ENCODE data around the gene IDH1. TPM values are rescaled to one million over a fixed set of nuclear protein-coding genes. Genes with fewer than 3 reads are reported as not detected.
A peak's percentile ranks its signal among the peaks of the same experiment; 100 is the strongest.
"Not testable (repeated sequence)": the region's sequence is repeated elsewhere in the genome, so short reads cannot be mapped to it uniquely, and the experiment has no call there.

Gene IDH1
- total RNA-seq, 1 donor = 18.6 TPM

- DNase-seq (ENCODE audit: low read depth in 2 of 3, low spot score in 2 of 3) = no peak
Observed at GRCh38 chr2:208224802-208225201, 30.1 kb downstream of the IDH1 start.

- DNase-seq (ENCODE audit: low read depth in 2 of 3, low spot score in 2 of 3) = no peak
Observed at GRCh38 chr2:208222351-208222750, 32.5 kb downstream of the IDH1 start.

DNA sequence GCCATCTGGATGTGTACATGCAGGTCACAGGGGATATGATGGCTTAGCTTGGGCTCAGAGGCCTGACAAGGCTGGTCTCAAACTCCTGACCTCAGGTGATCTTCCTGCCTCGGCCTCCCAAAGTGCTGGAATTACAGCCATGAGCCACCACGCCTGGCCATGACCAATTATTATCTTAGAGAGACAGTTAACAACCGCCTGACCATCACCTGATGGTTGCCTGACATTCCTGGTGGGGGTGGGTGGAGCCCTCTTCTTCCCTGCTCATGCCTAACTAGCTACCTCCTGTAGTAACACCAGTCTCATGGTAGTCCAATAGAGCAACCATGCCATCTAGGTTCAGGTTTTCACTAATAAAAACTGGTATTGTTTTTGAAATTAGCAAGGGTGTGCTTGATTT, 33.0 kb downstream of the IDH1 start:
- DNase-seq (ENCODE audit: low read depth in 2 of 3, low spot score in 2 of 3) = not testable (repeated sequence)

GRCh38 chr2:208210688-208211451, 44.0 kb downstream of the IDH1 start:
- no peak for DNase-seq (ENCODE audit: low read depth in 2 of 3, low spot score in 2 of 3)

- DNase-seq (ENCODE audit: low read depth in 2 of 3, low spot score in 2 of 3) = no peak
Observed at GRCh38 chr2:208208335-208209085, 46.4 kb downstream of the IDH1 start.

GRCh38 chr2:208207769-208208168, 47.1 kb downstream of the IDH1 start:
- DNase-seq (ENCODE audit: low read depth in 2 of 3, low spot score in 2 of 3) = no peak

- peak in 1 of 3 donors; percentile 18 for DNase-seq (ENCODE audit: low read depth in 2 of 3, low spot score in 2 of 3)
Observed at GRCh38 chr2:208204166-208204565, 50.7 kb downstream of the IDH1 start.

GRCh38 chr2:208195531-208195930, 59.3 kb downstream of the IDH1 start:
- no peak for DNase-seq (ENCODE audit: low read depth in 2 of 3, low spot score in 2 of 3)

DNA sequence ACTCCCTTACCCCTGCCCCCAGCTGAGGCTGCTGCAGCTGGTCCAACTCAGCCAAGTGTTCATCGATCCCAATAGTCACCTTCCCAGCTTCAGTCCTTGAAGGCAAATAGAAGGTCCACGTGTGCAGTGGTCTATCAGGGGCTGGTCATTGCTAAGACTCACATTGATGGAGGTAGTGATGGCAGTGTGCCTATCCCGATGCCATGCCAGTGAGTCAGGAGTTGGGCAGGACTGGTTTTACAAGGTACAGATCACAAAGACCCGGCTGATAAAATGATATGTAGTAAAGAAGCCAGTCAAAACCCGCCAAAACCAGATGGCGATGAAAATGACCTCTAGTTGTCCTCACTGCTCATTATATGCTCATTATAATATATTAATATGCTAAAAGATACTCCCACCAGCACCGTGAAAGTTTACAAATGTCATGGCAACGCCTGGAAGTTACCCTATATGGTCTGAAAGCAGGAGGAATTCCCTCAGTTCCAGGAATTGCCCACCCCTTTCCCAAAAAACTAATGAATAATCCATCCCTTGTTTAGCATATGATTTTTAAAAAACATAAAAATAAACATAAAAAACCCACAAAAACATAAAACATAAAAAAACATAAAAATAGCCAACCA, 62.1 kb downstream of the IDH1 start:
- DNase-seq (ENCODE audit: low read depth in 2 of 3, low spot score in 2 of 3) = no peak

DNA sequence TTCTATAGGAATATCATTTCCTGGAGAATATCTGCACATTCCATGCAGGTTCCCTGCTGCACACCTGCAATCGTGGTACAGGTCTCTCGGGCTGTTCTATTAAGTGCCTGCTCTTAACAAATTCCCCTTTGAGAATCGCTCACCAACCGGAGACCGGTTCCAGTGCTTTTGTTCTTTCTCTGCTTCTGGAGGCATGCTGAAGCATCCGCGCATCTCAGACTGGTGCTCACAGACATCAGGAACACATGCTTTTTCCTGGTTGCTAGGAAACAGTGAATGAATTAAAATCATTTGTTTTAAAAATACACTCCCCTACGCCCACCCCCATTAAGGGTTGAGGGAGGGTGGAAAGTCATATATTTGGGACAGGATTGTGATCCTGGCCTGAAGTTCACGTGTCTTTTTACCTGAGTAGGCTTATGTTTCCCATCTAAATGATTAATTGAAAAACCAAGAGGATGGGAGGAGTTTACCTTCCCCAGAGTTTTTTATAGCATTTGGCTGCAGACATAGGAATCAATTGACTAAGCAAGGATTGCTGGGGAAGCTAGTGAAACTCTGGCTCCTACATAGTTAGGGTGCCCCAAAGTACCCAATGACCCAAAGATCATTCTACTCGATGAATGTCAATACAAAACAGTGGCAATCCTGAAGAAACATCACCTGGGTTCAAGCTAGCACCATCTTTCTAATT, 64.9 kb downstream of the IDH1 start, which contains the start of gene C2orf80:
C2orf80 (minus strand) TSS at position 221 of the 694 bp plus-strand sequence. CDS start 3,044 bp downstream, outside the sequence.
- no peak for DNase-seq (ENCODE audit: low read depth in 2 of 3, low spot score in 2 of 3)

DNA sequence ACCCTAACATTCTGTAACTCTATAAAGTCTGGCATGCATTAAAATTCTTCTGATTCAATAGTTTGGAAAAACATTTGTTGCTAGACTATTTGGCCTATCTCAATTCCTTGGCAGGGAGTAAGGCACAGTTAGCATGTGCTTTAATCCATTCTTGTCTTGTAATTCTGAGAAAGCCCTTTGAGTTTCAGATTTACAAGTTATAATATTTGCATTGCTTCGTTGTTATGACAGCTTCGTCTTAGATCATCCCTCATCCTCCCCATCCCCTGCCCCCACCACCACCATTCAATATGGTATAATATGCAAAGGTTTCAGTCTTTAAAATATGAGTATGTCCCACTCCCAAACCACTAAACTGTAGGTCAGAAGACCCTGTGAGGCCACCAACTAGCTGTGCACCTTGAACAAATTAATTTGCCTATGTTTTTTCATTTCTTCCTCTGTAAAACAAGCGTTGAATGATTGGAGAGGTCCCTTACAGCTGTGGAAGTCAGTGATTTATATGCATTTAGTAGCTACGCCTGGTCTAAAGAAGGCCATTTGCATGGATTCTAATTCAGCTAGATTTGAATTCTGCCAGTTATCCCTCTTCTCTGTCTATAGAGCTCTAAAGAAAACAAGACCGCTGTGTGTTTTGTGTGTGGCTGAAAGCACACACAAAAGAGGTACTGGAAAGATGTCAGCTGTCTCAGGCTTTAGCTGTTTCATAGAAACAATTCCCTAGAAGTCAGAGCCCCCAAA, 65.6 kb downstream of the IDH1 start:
- no peak for DNase-seq (ENCODE audit: low read depth in 2 of 3, low spot score in 2 of 3)

- DNase-seq (ENCODE audit: low read depth in 2 of 3, low spot score in 2 of 3) = no peak
Observed at GRCh38 chr2:208186893-208187292, 68.0 kb downstream of the IDH1 start.

DNA sequence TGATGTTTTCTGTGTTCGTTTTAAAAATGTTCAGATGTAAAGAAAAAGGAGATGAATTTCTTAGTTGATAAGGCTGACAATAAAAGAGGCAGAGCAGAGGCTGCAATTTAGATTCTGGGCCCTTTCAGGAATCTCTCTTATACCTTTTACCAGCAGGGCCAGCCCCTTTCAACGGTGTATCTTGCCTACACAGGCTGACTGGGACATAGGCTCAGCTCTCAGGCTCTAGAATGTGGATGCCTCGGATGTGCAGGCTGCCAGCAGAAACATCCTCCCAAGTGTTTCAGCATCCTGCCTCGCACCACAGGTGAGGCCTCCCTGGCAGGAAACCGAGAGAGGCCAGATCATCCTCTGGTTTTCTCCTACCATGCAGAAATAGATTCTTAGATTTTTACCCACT, 68.4 kb downstream of the IDH1 start:
- DNase-seq (ENCODE audit: low read depth in 2 of 3, low spot score in 2 of 3) = no peak

Other genes starting within 250 kb of the IDH1 start
- gene PLEKHM3, start 229.5 kb downstream of the IDH1 start, total RNA-seq = 19.7 TPM
- 5.7 TPM for gene CRYGD, start 130.5 kb downstream of the IDH1 start, total RNA-seq
- not detected for gene CRYGC, start 125.2 kb downstream of the IDH1 start, total RNA-seq
- gene CRYGB, start 108.9 kb downstream of the IDH1 start, total RNA-seq = not detected
- gene CRYGA, start 91.5 kb downstream of the IDH1 start, total RNA-seq = not detected
- not detected for gene C2orf80, start 65.0 kb downstream of the IDH1 start, total RNA-seq
- gene PIKFYVE, start 11.2 kb upstream of the IDH1 start, total RNA-seq = 39.3 TPM
- 1.1 TPM for gene PTH2R, start 151.7 kb upstream of the IDH1 start, total RNA-seq